CD14-positive monocyte (primary cell): ENCODE measurements around the gene NRROS. TPM values are rescaled to one million over a fixed set of nuclear protein-coding genes. Genes with fewer than 3 reads are reported as not detected.

ENCODE experiments used
- DNase-seq, 3 donors: peaks; one replicate each; pipeline ENCODE4 v3.0.0-alpha.2; 2011 to 2022
- H2AFZ ChIP-seq: 2 replicates; pipeline ENCODE4 v1.6.0; 2012; ENCODE audit warnings: mild to moderate bottlenecking, low read depth, low read length, inconsistent platforms; ENCODE audit not compliant: insufficient read depth, poor library complexity, severe bottlenecking
- H3K27ac ChIP-seq, 2 donors: 1 replicate in 1 of 2; 2 replicates in 1 of 2; pipeline ENCODE4 v1.5.1; 2012 to 2013; ENCODE audit warnings: low read length in 2 of 2, control low read depth in 1 of 2, inconsistent platforms in 1 of 2, low read depth in 1 of 2, mild to moderate bottlenecking in 1 of 2
- H3K27me3 ChIP-seq, 2 donors: one replicate each; pipeline versions ENCODE4 v1.6.0 to v1.6.1; 2011 to 2013; ENCODE audit warnings: low read length in 2 of 2; ENCODE audit not compliant: control insufficient read depth in 2 of 2, insufficient read depth in 2 of 2
- H3K36me3 ChIP-seq, 2 donors: replicated peaks in 1 of 2; 1 replicate in 1 of 2; 2 replicates in 1 of 2; pipeline versions ENCODE4 v1.5.1 to v1.6.1; 2012 to 2013; ENCODE audit warnings: low read length in 2 of 2, control low read depth in 1 of 2, inconsistent platforms in 1 of 2, mild to moderate bottlenecking in 1 of 2; ENCODE audit not compliant: insufficient read depth in 2 of 2, control insufficient read depth in 1 of 2
- H3K4me1 ChIP-seq, 2 donors: 1 replicate in 1 of 2; 2 replicates in 1 of 2; pipeline versions ENCODE4 v1.5.1 to v1.6.1; 2012 to 2013; ENCODE audit warnings: low read length in 2 of 2, control low read depth in 1 of 2, inconsistent platforms in 1 of 2, mild to moderate bottlenecking in 1 of 2, moderate library complexity in 1 of 2; ENCODE audit not compliant: insufficient read depth in 2 of 2, control insufficient read depth in 1 of 2
- H3K4me2 ChIP-seq: replicated peaks from 2 replicates; pipeline ENCODE3; 2012; ENCODE audit warnings: low read length, moderate library complexity, mild to moderate bottlenecking; ENCODE audit not compliant: poor library complexity, severe bottlenecking; ENCODE audit errors: extremely low read depth
- H3K4me3 ChIP-seq, 3 experiments: fragments of 200-600 bp in 1 of 3; sonication (generic) in 1 of 3; replicated peaks in 1 of 3; 1 replicate in 2 of 3; 2 replicates in 1 of 3; pipeline ENCODE4 v1.5.1; 2011 to 2013; ENCODE audit warnings: low read length in 3 of 3, mild to moderate bottlenecking in 3 of 3, control low read depth in 2 of 3, low read depth in 2 of 3, inconsistent platforms in 1 of 3, moderate library complexity in 1 of 3
- H3K79me2 ChIP-seq: 2 replicates; pipeline ENCODE4 v1.6.0; 2012; ENCODE audit warnings: mild to moderate bottlenecking, control low read depth, inconsistent platforms, low read length, moderate library complexity; ENCODE audit not compliant: insufficient read depth
- H3K9ac ChIP-seq: 2 replicates; pipeline ENCODE4 v1.6.0; 2017; ENCODE audit warnings: low read length, mild to moderate bottlenecking; ENCODE audit not compliant: insufficient read depth, poor library complexity, severe bottlenecking
- H3K9me3 ChIP-seq, 2 donors: replicated peaks in 1 of 2; 1 replicate in 1 of 2; 2 replicates in 1 of 2; pipeline versions ENCODE4 v1.5.1 to v1.6.1; 2012 to 2013; ENCODE audit warnings: low read length in 2 of 2, control low read depth in 1 of 2; ENCODE audit not compliant: control insufficient read depth in 1 of 2, insufficient read depth in 1 of 2
- H4K20me1 ChIP-seq: 2 replicates; pipeline ENCODE4 v1.6.0; 2012; ENCODE audit warnings: mild to moderate bottlenecking, low read length, control low read depth, moderate library complexity; ENCODE audit not compliant: insufficient read depth
- H3K27ac Mint-ChIP-seq, 7 donors: one replicate each; pipeline ENCODE4 v1.8.0; 2020; ENCODE audit warnings: mild to moderate bottlenecking in 7 of 7, mixed read lengths in 7 of 7, moderate library complexity in 6 of 7, inconsistent platforms in 2 of 7
- H3K27me3 Mint-ChIP-seq, 3 donors: one replicate each; pipeline ENCODE4 v1.8.0; 2021 to 2022; ENCODE audit warnings: low read depth in 3 of 3, mild to moderate bottlenecking in 3 of 3, mixed read lengths in 3 of 3, moderate library complexity in 3 of 3, inconsistent platforms in 1 of 3
- H3K36me3 Mint-ChIP-seq, 2 donors: one replicate each; pipeline ENCODE4 v1.8.0; 2020; ENCODE audit warnings: mixed read lengths in 2 of 2, inconsistent platforms in 1 of 2, mild to moderate bottlenecking in 1 of 2
- H3K4me1 Mint-ChIP-seq: one replicate; pipeline ENCODE4 v1.8.0; 2020; ENCODE audit warnings: mild to moderate bottlenecking, mixed read lengths
- H3K4me3 Mint-ChIP-seq, 2 donors: one replicate each; pipeline ENCODE4 v1.8.0; 2020; ENCODE audit warnings: mild to moderate bottlenecking in 2 of 2, mixed read lengths in 2 of 2, moderate library complexity in 1 of 2
- H3K9me3 Mint-ChIP-seq, 7 donors: one replicate each; pipeline ENCODE4 v1.8.0; 2020 to 2022; ENCODE audit warnings: mixed read lengths in 7 of 7, mild to moderate bottlenecking in 6 of 7, moderate library complexity in 6 of 7, inconsistent platforms in 2 of 7
- WGBS: methylation state at CpG from one replicate; pipeline ENCODE4 v1.1.5; 2013; ENCODE audit warnings: missing lambda C conversion rate; ENCODE audit not compliant: insufficient coverage; 5-methylcytosine and 5-hydroxymethylcytosine counted together
- intact Hi-C, 2 donors: fragments of 100-400 bp; cut with micrococcal nuclease; formaldehyde crosslinking; loops; one replicate each; pipeline versions ENCODE4 v1.15.0 to v1.15.1; 2023
- polyA plus RNA-seq, 3 donors: library from polyadenylated mRNA; depleted of rRNA in 1 of 3; unstranded in 2 of 3; stranded (reverse) in 1 of 3; fragments of 300-500 nt in 2 of 3; fragments of >200 nt in 1 of 3; fragmentation: Illumina TruSeq in 2 of 3; gene quantifications; 1 replicate in 2 of 3; 2 replicates in 1 of 3; pipeline ENCODE4 v1.2.3, GENCODE V29; 2012 to 2021
- TF ChIP-seq, protein P1 (sequence below): fragments of 200-600 bp; IDR thresholded peaks from one replicate; pipeline ENCODE4 v1.8.0; 2022; ENCODE audit warnings: antibody characterized with exemption, mild to moderate bottlenecking

NRROS gene
- polyA plus RNA-seq, 3 donors: 5.9 to 109 (median 7.5) TPM

DNA sequence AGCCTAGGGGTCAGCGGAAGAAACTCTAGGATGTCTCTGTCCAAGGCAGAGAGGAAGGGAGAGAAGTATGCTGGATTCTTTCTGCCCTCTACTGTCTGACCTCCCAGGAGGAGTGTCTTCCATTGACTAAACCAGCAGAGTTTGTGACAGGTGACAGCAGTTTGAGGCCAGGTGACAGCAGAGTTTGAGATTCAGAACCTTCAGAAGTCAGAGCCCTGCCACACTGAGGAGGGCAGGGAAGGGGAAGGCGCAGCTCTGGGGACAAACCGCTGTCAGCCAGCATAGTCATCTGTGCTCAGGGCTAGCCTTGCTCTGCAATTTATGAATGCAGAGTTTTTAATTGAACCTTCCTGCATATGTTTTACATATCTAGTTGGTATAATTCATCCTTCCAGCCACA, 12.3 kb downstream of the NRROS start:
- TF ChIP-seq, protein P1, sequence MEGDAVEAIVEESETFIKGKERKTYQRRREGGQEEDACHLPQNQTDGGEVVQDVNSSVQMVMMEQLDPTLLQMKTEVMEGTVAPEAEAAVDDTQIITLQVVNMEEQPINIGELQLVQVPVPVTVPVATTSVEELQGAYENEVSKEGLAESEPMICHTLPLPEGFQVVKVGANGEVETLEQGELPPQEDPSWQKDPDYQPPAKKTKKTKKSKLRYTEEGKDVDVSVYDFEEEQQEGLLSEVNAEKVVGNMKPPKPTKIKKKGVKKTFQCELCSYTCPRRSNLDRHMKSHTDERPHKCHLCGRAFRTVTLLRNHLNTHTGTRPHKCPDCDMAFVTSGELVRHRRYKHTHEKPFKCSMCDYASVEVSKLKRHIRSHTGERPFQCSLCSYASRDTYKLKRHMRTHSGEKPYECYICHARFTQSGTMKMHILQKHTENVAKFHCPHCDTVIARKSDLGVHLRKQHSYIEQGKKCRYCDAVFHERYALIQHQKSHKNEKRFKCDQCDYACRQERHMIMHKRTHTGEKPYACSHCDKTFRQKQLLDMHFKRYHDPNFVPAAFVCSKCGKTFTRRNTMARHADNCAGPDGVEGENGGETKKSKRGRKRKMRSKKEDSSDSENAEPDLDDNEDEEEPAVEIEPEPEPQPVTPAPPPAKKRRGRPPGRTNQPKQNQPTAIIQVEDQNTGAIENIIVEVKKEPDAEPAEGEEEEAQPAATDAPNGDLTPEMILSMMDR: no peak
- Histone ChIP-seq H4K20me1 (peaks cover 100% of the 10 kb centered on the region), H3K4me1 (peaks cover 62 to 66% of the 10 kb centered on the region in 2 donors), H3K4me3 (no peak overlapping the region), H3K79me2 (peaks cover 100% of the 10 kb centered on the region), H3K36me3 (peaks cover 63 to 76% of the 10 kb centered on the region in 2 donors), H3K27ac (peak overlapping the region; percentile 88 to 90), H3K9me3 (no peaks in the 10 kb centered on the region), H3K27me3 (no peaks in the 10 kb centered on the region), H3K4me2 (peak overlapping the region; percentile 26), H2AFZ (no peak overlapping the region), H3K9ac (peak overlapping the region; percentile 39)
- peaks cover 65% of the 10 kb centered on the region for H3K4me1 Mint-ChIP-seq
- peak overlapping the region in 1 of 2 donors; percentile 27 for H3K4me3 Mint-ChIP-seq
- H3K9me3 Mint-ChIP-seq: no peaks in the 10 kb centered on the region
- peaks cover 66 to 84% of the 10 kb centered on the region in 2 donors for H3K36me3 Mint-ChIP-seq
- H3K27ac Mint-ChIP-seq: peak overlapping the region; percentile 93 to 97 (median 95)
- WGBS: 20% methylated on average over 1 of the region's 3 CpGs
- no peak for DNase-seq
- intact Hi-C loops: loop anchor here (1.0 to 5.0 kb wide), 2 partner anchors 10 to 45 kb away; no protein-coding TSS in a partner anchor
- peaks cover 0 to 3% (median 0%) of the 10 kb centered on the region in 3 donors for H3K27me3 Mint-ChIP-seq

DNA sequence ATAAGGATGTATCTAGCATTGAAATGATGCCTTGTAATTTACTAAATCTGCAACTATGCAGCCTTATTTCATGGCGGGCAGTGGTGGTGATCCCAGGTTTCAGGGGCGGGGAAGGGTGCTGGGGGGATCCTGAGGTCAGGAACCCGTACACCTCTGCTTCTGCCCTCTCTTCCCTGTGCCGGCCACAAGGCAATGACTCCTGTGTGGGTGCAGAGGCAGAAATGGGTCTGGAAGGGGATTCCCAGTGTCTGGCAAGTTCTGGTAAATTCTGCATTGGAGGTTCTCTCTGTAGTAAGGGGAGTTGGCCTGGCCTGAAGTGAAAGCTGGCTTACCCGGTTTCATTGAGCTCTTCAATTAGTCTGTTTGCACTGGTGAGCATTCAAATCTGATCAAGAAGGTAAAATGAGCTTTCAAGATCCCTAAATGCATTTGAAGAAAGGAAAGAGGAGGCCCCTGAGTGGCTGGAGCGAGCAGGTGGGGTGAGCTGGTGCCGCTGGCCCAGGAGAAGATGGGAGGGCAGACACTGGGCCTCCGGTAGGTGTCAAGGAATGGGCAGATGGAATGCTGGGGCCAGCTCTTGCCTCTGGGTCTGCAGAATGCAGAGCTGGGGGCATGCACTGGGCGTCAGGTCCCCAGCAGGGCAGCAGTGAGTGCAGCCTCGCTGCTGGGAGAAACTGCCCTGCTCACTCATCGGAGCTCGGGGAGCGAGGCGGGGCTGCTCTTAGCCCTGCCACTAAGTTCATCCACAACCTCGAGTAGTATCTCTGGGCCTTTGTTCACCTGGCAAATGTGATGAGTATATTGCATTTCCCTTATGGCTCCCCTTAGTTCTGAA, 13.7 kb downstream of the NRROS start:
- Mint-ChIP-seq H3K36me3 (peaks cover 72 to 85% of the 10 kb centered on the region in 2 donors), H3K4me1 (peaks cover 53% of the 10 kb centered on the region), H3K27me3 (peaks cover 0 to 3% (median 0%) of the 10 kb centered on the region in 3 donors), H3K27ac (peak overlapping the region; percentile 79 to 97 (median 89)), H3K4me3 (no peak overlapping the region), H3K9me3 (no peaks in the 10 kb centered on the region)
- 84% methylated on average over 11 of the region's 15 CpGs for WGBS
- Histone ChIP-seq H3K27me3 (no peaks in the 10 kb centered on the region), H2AFZ (no peak overlapping the region), H3K27ac (peak overlapping the region; percentile 24 to 88), H3K4me3 (no peak overlapping the region), H3K9me3 (no peaks in the 10 kb centered on the region), H3K79me2 (peaks cover 100% of the 10 kb centered on the region), H3K4me2 (no peak overlapping the region), H3K36me3 (peaks cover 69 to 78% of the 10 kb centered on the region in 2 donors), H4K20me1 (peaks cover 100% of the 10 kb centered on the region), H3K4me1 (peaks cover 53 to 55% of the 10 kb centered on the region in 2 donors), H3K9ac (no peak overlapping the region)
- intact Hi-C loops: loop anchor here (5.0 kb wide), 1 partner anchor 46 kb away; no protein-coding TSS in a partner anchor
- DNase-seq: peak in 1 of 3 donors; percentile 41
- TF ChIP-seq, protein P1: no peak
